Measurements from ENCODE around the gene MARCO.

Gene MARCO

GRCh38 chr2:119011162-119011909, 69.3 kb downstream of the MARCO start:
- H3K4me3 Mint-ChIP-seq, result no peak overlapping the region
- peaks cover 33 to 39% of the 10 kb centered on the region in 2 donors for H3K27me3 Mint-ChIP-seq
- H3K27ac Mint-ChIP-seq, result no peak overlapping the region
- no peaks in the 10 kb centered on the region for H3K4me1 Mint-ChIP-seq
- H3K9me3 Mint-ChIP-seq, result no peaks in the 10 kb centered on the region
- ATAC-seq (replicated peaks) (peak; percentile 55 to 66), DNase-seq (no peak)
- no peaks in the 10 kb centered on the region for H3K36me3 Mint-ChIP-seq

DNA sequence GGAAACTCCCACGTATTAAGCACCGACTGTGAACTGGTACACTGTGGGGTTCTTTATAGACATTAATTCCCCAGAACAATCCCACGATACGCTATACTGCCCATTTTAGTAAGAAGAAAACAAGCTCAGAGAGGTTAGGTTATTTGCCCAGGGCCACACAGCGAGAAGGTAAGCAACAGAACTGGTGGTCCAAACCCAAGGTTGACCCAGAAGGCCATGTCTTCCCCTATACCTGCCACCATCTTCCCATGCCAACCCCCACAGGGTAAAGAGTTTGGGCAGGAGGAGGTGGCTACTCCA, 69.9 kb downstream of the MARCO start:
- H3K36me3 Mint-ChIP-seq, result no peaks in the 10 kb centered on the region
- DNase-seq, result no peak
- no peaks in the 10 kb centered on the region for H3K4me1 Mint-ChIP-seq
- H3K27ac Mint-ChIP-seq, result no peak overlapping the region
- no peaks in the 10 kb centered on the region for H3K9me3 Mint-ChIP-seq
- no peak for ATAC-seq (replicated peaks)
- H3K4me3 Mint-ChIP-seq, result no peak overlapping the region
- H3K27me3 Mint-ChIP-seq, result peaks cover 33 to 39% of the 10 kb centered on the region in 2 donors

DNA sequence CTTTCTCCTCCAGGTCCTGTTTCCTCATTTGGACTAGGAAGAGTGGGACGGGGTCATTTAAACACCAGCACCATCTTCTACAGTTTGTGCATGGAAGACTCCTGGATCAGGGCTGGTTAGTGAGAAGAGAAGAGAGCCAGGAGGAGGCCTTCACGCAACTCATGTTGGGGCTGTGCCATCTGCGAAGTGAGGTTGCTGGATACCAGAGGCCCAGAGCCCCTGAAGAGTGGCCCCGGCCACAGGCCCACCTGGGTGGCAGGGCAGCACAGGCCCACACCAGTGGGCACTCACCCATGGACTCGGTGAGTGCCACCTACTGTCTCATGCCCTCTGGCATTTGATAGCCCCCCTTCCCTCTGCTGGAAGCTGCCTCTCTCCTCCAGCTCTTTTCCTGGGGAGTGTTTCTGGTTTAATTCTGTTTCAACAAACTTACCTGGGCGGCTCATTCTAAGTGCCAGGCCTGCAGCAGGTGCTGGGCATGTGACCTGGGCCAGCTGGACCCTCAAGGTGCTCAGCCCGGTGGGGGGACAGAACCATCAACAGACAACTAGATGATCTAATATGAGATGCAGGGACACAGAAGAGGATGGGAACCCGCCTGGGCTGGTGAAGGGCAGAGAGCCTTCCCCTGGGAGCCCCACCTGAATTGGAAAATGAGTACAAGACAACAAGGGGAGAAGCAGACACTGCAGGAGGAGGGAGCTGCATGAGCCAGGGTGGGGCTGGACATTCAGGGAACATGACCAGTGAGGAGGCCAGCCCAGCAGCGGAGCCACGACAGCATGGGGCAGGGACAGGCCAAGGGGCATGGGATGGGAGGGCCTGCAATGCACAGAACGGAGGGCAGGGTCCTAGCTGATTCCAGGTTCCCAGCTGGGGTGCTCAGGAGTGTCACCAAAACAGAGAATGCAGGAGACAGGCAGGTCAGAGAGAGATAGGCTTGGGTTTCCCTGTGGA, 70.6 kb downstream of the MARCO start:
- H3K4me3 Mint-ChIP-seq, result no peak overlapping the region
- no peaks in the 10 kb centered on the region for H3K36me3 Mint-ChIP-seq
- ATAC-seq (replicated peaks) (no peak), DNase-seq (no peak)
- no peaks in the 10 kb centered on the region for H3K4me1 Mint-ChIP-seq
- peaks cover 33 to 39% of the 10 kb centered on the region in 2 donors for H3K27me3 Mint-ChIP-seq
- no peak overlapping the region for H3K27ac Mint-ChIP-seq
- H3K9me3 Mint-ChIP-seq, result no peaks in the 10 kb centered on the region

GRCh38 chr2:119013671-119014070, 71.7 kb downstream of the MARCO start:
- Mint-ChIP-seq H3K4me3 (no peak overlapping the region), H3K36me3 (no peaks in the 10 kb centered on the region), H3K4me1 (no peaks in the 10 kb centered on the region), H3K27ac (no peak overlapping the region), H3K9me3 (no peaks in the 10 kb centered on the region), H3K27me3 (peaks cover 33 to 38% of the 10 kb centered on the region in 2 donors)
- no peak for DNase-seq
- ATAC-seq (replicated peaks), result no peak

GRCh38 chr2:119015845-119016244, 73.9 kb downstream of the MARCO start:
- no peaks in the 10 kb centered on the region for H3K4me1 Mint-ChIP-seq
- no peak overlapping the region for H3K4me3 Mint-ChIP-seq
- no peak overlapping the region for H3K27ac Mint-ChIP-seq
- no peak for ATAC-seq (replicated peaks)
- H3K27me3 Mint-ChIP-seq, result peaks cover 19 to 20% of the 10 kb centered on the region in 2 donors
- H3K36me3 Mint-ChIP-seq, result no peaks in the 10 kb centered on the region
- DNase-seq, result no peak
- no peaks in the 10 kb centered on the region for H3K9me3 Mint-ChIP-seq

DNA sequence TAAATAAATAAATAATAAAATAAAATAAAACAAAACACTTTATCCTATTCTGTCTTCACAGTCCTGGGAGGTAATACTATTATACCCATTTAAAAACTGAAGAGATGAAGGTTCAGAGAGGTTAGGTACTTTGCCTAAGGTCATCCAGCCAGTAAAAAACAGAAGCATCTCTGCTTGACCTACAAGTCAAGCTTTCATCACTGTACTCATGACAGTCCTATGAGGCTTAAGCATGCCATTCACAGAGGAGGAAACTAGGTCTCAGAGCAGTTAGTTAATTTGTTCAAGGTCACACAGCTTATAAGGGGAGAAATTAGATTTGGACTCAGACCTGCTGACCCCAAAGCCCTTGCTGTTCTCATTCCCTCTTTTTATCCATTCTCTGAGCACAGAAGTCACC, 77.5 kb downstream of the MARCO start:
- no peak for DNase-seq
- Mint-ChIP-seq H3K4me1 (no peaks in the 10 kb centered on the region), H3K27ac (no peak overlapping the region), H3K4me3 (no peak overlapping the region), H3K27me3 (peaks cover 0 to 6% of the 10 kb centered on the region in 2 donors), H3K36me3 (no peaks in the 10 kb centered on the region), H3K9me3 (no peaks in the 10 kb centered on the region)
- no peak for ATAC-seq (replicated peaks)

GRCh38 chr2:119022678-119023077, 80.7 kb downstream of the MARCO start:
- Mint-ChIP-seq H3K27ac (no peak overlapping the region), H3K4me3 (no peak overlapping the region), H3K4me1 (no peaks in the 10 kb centered on the region), H3K36me3 (no peaks in the 10 kb centered on the region), H3K9me3 (no peaks in the 10 kb centered on the region), H3K27me3 (peaks cover 0 to 6% of the 10 kb centered on the region in 2 donors)
- no peak for DNase-seq
- no peak for ATAC-seq (replicated peaks)

DNA sequence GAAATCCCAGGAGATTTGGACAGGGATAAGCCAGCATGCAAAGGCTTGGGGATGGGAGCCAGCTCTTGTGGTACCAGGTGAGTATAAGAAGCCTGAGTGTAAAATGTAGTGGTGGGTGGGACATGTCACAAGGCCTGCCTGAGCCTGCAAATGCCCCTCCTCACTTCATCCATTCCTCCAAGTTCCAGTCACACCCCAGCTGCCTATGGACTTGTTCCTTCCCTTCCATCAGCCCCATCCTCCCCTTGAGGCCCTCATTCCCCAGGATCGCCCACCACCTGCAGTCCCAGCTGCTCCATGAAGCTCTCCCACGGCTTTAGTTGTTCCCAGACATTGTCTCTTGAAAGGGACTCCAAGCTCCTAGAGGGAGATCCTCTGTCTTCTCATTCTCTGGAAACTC, 81.5 kb downstream of the MARCO start:
- no peaks in the 10 kb centered on the region for H3K4me1 Mint-ChIP-seq
- no peak overlapping the region for H3K4me3 Mint-ChIP-seq
- no peak overlapping the region for H3K27ac Mint-ChIP-seq
- no peaks in the 10 kb centered on the region for H3K9me3 Mint-ChIP-seq
- H3K36me3 Mint-ChIP-seq, result no peaks in the 10 kb centered on the region
- DNase-seq, result no peak
- H3K27me3 Mint-ChIP-seq, result peaks cover 5 to 14% of the 10 kb centered on the region in 2 donors
- ATAC-seq (replicated peaks), result no peak

- DNase-seq, result no peak
- Mint-ChIP-seq H3K27me3 (peaks cover 10 to 20% of the 10 kb centered on the region in 2 donors), H3K9me3 (no peaks in the 10 kb centered on the region), H3K27ac (no peak overlapping the region), H3K4me1 (no peaks in the 10 kb centered on the region), H3K4me3 (no peak overlapping the region), H3K36me3 (no peaks in the 10 kb centered on the region)
- no peak for ATAC-seq (replicated peaks)
These were observed 82.2 kb downstream of the MARCO start for GRCh38 chr2:119024152-119024551.

GRCh38 chr2:119024568-119024967, 82.6 kb downstream of the MARCO start:
- no peaks in the 10 kb centered on the region for H3K4me1 Mint-ChIP-seq
- no peaks in the 10 kb centered on the region for H3K36me3 Mint-ChIP-seq
- peaks cover 10 to 20% of the 10 kb centered on the region in 2 donors for H3K27me3 Mint-ChIP-seq
- no peaks in the 10 kb centered on the region for H3K9me3 Mint-ChIP-seq
- ATAC-seq (replicated peaks) (no peak), DNase-seq (no peak)
- no peak overlapping the region for H3K27ac Mint-ChIP-seq
- H3K4me3 Mint-ChIP-seq, result no peak overlapping the region

- Mint-ChIP-seq H3K27ac (no peak overlapping the region), H3K4me1 (no peaks in the 10 kb centered on the region), H3K36me3 (no peaks in the 10 kb centered on the region), H3K4me3 (no peak overlapping the region), H3K9me3 (no peaks in the 10 kb centered on the region), H3K27me3 (peaks cover 10 to 20% of the 10 kb centered on the region in 2 donors)
- DNase-seq, result no peak
- no peak for ATAC-seq (replicated peaks)
These were observed 83.0 kb downstream of the MARCO start for GRCh38 chr2:119025013-119025412.

DNA sequence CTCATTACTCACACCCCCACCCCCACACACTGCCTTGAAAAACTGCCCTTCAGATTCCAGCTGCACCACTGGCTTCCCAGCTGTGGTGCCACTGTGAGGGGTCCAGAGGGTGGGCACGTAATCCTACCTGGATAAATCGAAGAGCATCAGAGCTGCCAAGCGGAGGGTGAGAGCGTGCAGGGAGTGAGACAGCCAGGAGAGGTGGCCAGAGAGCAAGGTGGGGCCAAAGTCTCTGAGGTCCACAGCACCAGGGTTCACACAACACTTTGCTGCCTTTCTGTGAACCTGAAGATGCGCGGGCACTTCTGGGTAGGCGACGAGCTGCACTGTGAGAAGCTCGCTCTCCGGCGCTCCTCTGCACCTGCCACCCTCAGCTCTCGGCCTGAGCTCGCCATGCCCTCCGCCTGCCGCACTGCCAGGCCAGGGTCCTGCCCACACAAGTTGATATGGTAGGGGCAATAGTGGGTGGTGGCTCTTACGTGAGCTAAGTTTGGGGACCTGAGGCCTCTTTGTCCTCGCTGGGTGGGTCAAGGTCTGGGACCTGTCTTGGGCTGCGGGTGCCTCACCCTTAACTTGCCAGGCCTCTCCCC, 83.9 kb downstream of the MARCO start:
- Mint-ChIP-seq H3K4me1 (no peaks in the 10 kb centered on the region), H3K9me3 (no peaks in the 10 kb centered on the region), H3K27me3 (peaks cover 14 to 28% of the 10 kb centered on the region in 2 donors), H3K27ac (no peak overlapping the region), H3K4me3 (no peak overlapping the region), H3K36me3 (no peaks in the 10 kb centered on the region)
- no peak for DNase-seq
- ATAC-seq (replicated peaks), result no peak

- Mint-ChIP-seq H3K27ac (no peak overlapping the region), H3K4me1 (no peaks in the 10 kb centered on the region), H3K36me3 (no peaks in the 10 kb centered on the region), H3K9me3 (no peaks in the 10 kb centered on the region), H3K27me3 (peaks cover 14 to 32% of the 10 kb centered on the region in 2 donors), H3K4me3 (no peak overlapping the region)
- no peak for DNase-seq
- no peak for ATAC-seq (replicated peaks)
These were observed 84.9 kb downstream of the MARCO start for GRCh38 chr2:119026890-119027289.

DNA sequence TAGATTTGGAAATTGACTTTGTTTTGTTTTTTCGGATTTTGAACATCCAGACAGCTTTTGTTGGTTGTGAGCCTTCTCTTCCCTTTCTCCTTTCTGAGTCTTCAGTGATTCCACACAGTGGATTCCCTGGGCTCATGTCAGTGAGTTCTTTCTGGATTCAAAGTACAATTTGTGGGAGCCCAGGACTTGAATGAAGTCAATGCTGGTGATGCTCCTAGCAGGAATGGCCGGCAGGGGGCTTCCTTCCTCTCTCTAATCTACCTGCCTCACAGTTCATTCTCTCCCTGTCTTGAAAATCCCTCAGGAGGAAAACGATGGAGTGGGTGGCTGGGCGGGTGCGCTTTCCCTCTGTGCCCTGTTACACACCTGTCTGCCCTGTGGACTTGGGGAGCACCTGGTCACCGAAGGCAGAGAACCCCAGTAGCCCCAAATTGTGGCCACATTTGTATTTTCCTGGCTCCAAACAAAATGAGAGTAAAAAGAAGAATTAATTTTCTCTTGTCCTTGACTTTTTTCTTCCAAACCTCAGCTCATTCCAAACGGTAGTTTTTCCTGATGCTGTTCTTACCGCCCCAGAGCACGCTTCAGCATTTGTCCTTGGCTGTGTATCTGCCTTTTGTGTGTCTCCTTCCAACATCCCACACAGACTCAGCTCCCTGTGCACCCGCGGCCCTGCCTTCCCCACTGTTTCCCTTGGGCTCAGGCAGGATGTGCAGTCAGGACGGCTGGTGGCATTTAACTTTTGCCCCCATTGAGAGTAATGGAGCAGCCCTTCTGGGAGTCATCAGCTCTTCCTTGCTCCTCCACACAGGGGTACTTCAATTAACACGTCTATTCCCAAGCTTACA, 86.6 kb downstream of the MARCO start:
- peaks cover 2 to 3% of the 10 kb centered on the region in 2 donors for H3K9me3 Mint-ChIP-seq
- H3K36me3 Mint-ChIP-seq, result no peaks in the 10 kb centered on the region
- H3K4me3 Mint-ChIP-seq, result no peak overlapping the region
- ATAC-seq (replicated peaks) (no peak), DNase-seq (no peak)
- no peak overlapping the region for H3K27ac Mint-ChIP-seq
- H3K4me1 Mint-ChIP-seq, result no peaks in the 10 kb centered on the region
- H3K27me3 Mint-ChIP-seq, result peaks cover 14 to 26% of the 10 kb centered on the region in 2 donors

All from stimulated activated naive B cell treated with anti-CD40 and anti-IgM and Interleukin-4, amounts not matched to agents 10 μg/mL and 1 μg/mL and 100 μg/mL, for 72 hours (primary cell).